Breast epithelium (tissue), 4 donors: ENCODE measurements around the gene BCAS1. TPM values are rescaled to one million over a fixed set of nuclear protein-coding genes. Genes with fewer than 3 reads are reported as not detected.

Experiments used
- DNase-seq, 2 donors: peaks; one replicate each; pipeline ENCODE4 v3.0.0-alpha.2; 2019; ENCODE audit warnings: low spot score in 2 of 2
- H3K27ac ChIP-seq, 2 donors: fragments of 200-600 bp; sonication (generic) in 1 of 2; one replicate each; pipeline ENCODE4 v1.5.1; 2016 to 2019; ENCODE audit warnings: mild to moderate bottlenecking in 1 of 2
- H3K27me3 ChIP-seq, 2 donors: fragments of 200-600 bp; sonication (generic) in 1 of 2; one replicate each; pipeline versions ENCODE4 v1.5.1 to v1.6.0; 2017 to 2019; ENCODE audit warnings: control low read depth in 1 of 2, mild to moderate bottlenecking in 1 of 2
- H3K36me3 ChIP-seq: fragments of 200-600 bp; one replicate; pipeline ENCODE4 v1.5.1; 2019
- H3K4me1 ChIP-seq, 2 donors: fragments of 200-600 bp; sonication (generic); one replicate each; pipeline ENCODE4 v1.5.1; 2016 to 2019; ENCODE audit warnings: control low read depth in 1 of 2
- H3K4me3 ChIP-seq, 3 donors: fragments of 200-600 bp; sonication (generic); 1 replicate in 2 of 3; 2 replicates in 1 of 3; pipeline ENCODE4 v1.5.1; 2016 to 2019; ENCODE audit warnings: mild to moderate bottlenecking in 3 of 3, moderate library complexity in 2 of 3
- H3K9me3 ChIP-seq, 2 donors: fragments of 200-600 bp; sonication (generic) in 1 of 2; one replicate each; pipeline ENCODE4 v1.5.1; 2016 to 2019; ENCODE audit warnings: control low read depth in 1 of 2
- CTCF ChIP-seq, 3 donors: fragments of 450-650 bp; IDR thresholded peaks; one replicate each; pipeline ENCODE4 v1.5.1; 2016 to 2017; ENCODE audit warnings: antibody characterized with exemption in 3 of 3, mild to moderate bottlenecking in 3 of 3, moderate library complexity in 3 of 3
- POLR2A ChIP-seq: fragments of 450-650 bp; IDR thresholded peaks from one replicate; pipeline ENCODE4 v1.6.1; 2016; ENCODE audit warnings: antibody characterized with exemption, mild to moderate bottlenecking, moderate library complexity
- POLR2AphosphoS5 ChIP-seq, 3 donors: sonication (generic); formaldehyde crosslinking; IDR thresholded peaks; one replicate each; pipeline ENCODE4 v1.6.1; 2017; ENCODE audit warnings: antibody characterized with exemption in 3 of 3
- intact Hi-C: fragments of 100-400 bp; cut with DNase I; formaldehyde crosslinking; loops from one replicate; pipeline ENCODE4 v1.15.1; 2023; ENCODE audit warnings: low total_unique reads
- total RNA-seq, 3 donors: library from RNA; depleted of rRNA; stranded (reverse); fragments of >200 nt; gene quantifications; one replicate each; pipeline ENCODE4 v1.1.0, GENCODE V29; 2016

Gene BCAS1
- total RNA-seq, 3 donors from 2014 or later = 0.98 to 3.1 TPM; not detected in 1

- intact Hi-C loops = no loop called here
- DNase-seq = no peak
- Histone ChIP-seq H3K27ac (peak overlapping the region in 1 of 2 donors; percentile 67), H3K4me3 (no peak overlapping the region), H3K4me1 (no peaks in the 10 kb centered on the region), H3K9me3 (no peaks in the 10 kb centered on the region), H3K36me3 (no peaks in the 10 kb centered on the region), H3K27me3 (no peaks in the 10 kb centered on the region)
- TF ChIP-seq CTCF (IDR thresholded peaks at IDR 0.05) = no peak
- TF ChIP-seq POLR2A = no peak
- TF ChIP-seq POLR2AphosphoS5 (IDR thresholded peaks at IDR 0.05) = no peak
Measured at GRCh38 chr20:53923566-53924369, 146.6 kb downstream of the BCAS1 start.

GRCh38 chr20:53922901-53923314 lies 147.5 kb downstream of the BCAS1 start:
- Histone ChIP-seq H3K4me1 (no peaks in the 10 kb centered on the region), H3K4me3 (no peak overlapping the region), H3K27me3 (no peaks in the 10 kb centered on the region), H3K27ac (peak overlapping the region; percentile 9 to 46), H3K36me3 (no peaks in the 10 kb centered on the region), H3K9me3 (no peaks in the 10 kb centered on the region)
- TF ChIP-seq POLR2A (no peak), POLR2AphosphoS5 (IDR thresholded peaks at IDR 0.05) (no peak), CTCF (IDR thresholded peaks at IDR 0.05) (no peak)
- DNase-seq = no peak
- intact Hi-C loops = no loop called here

- Histone ChIP-seq H3K36me3 (no peaks in the 10 kb centered on the region), H3K9me3 (no peaks in the 10 kb centered on the region), H3K4me3 (no peak overlapping the region), H3K27me3 (no peaks in the 10 kb centered on the region), H3K27ac (no peak overlapping the region), H3K4me1 (peaks cover 0 to 10% of the 10 kb centered on the region in 2 donors)
- TF ChIP-seq POLR2A (no peak), POLR2AphosphoS5 (IDR thresholded peaks at IDR 0.05) (no peak), CTCF (IDR thresholded peaks at IDR 0.05) (no peak)
- no peak for DNase-seq
- intact Hi-C loops = no loop called here
Measured at GRCh38 chr20:53921443-53921973, 148.9 kb downstream of the BCAS1 start.

- intact Hi-C loops = no loop called here
- no peak for DNase-seq
- no peak overlapping the region for H3K4me3 ChIP-seq
- TF ChIP-seq POLR2AphosphoS5 (IDR thresholded peaks at IDR 0.05) = no peak
- TF ChIP-seq POLR2A = no peak
- no peak for TF ChIP-seq CTCF (IDR thresholded peaks at IDR 0.05)
- no peaks in the 10 kb centered on the region for H3K9me3 ChIP-seq
- H3K27me3 ChIP-seq = no peaks in the 10 kb centered on the region
- H3K36me3 ChIP-seq = no peaks in the 10 kb centered on the region
- H3K4me1 ChIP-seq = peaks cover 0 to 11% of the 10 kb centered on the region in 2 donors
- H3K27ac ChIP-seq = no peak overlapping the region
Measured at GRCh38 chr20:53920647-53921245, 149.6 kb downstream of the BCAS1 start.

- Histone ChIP-seq H3K27me3 (no peaks in the 10 kb centered on the region), H3K27ac (no peak overlapping the region), H3K4me3 (no peak overlapping the region), H3K4me1 (peaks cover 0 to 11% of the 10 kb centered on the region in 2 donors), H3K9me3 (no peaks in the 10 kb centered on the region), H3K36me3 (no peaks in the 10 kb centered on the region)
- intact Hi-C loops = loop anchor here (10.0 kb wide), 1 partner anchor 755 kb away; no protein-coding TSS in a partner anchor
- TF ChIP-seq POLR2AphosphoS5 (IDR thresholded peaks at IDR 0.05) (no peak), POLR2A (no peak), CTCF (IDR thresholded peaks at IDR 0.05) (no peak)
- no peak for DNase-seq
Measured at GRCh38 chr20:53919886-53920285, 150.5 kb downstream of the BCAS1 start.
